GM21619 (cell line): ENCODE data around the gene KLHL18.
"Not testable (repeated sequence)": the region's sequence is repeated elsewhere in the genome, so short reads cannot be mapped to it uniquely, and the experiment has no call there.

ENCODE experiments used
- ATAC-seq: cut with Tn5 transposase; IDR thresholded peaks from one replicate; pipeline ENCODE4 v1.9.1; 2021; ENCODE audit not compliant: unreplicated experiment

KLHL18 gene

DNA sequence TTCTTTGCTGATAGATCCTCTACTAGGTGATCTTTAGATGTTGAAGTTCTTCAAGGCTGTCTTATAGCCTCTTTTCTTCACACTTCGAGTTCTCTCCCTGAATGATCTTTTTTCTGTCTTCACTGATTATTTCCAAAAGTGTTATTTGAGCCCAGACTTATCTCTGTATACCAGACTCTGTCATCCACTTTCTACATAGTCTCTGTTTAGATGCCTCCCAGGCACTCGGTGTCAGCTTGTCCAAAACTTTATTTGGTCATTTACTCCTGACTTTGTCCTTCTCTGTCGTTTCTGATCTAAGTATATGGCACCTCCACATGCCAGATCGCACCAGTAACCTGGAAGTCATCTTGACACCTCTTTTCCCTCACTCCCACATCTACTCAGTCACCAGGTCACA lies 27.6 kb downstream of the KLHL18 start:
- ATAC-seq = no peak

- no peak for ATAC-seq
Observed at GRCh38 chr3:47313341-47314055, 30.8 kb downstream of the KLHL18 start.

GRCh38 chr3:47314056-47314764 lies 31.5 kb downstream of the KLHL18 start:
- no peak for ATAC-seq

DNA sequence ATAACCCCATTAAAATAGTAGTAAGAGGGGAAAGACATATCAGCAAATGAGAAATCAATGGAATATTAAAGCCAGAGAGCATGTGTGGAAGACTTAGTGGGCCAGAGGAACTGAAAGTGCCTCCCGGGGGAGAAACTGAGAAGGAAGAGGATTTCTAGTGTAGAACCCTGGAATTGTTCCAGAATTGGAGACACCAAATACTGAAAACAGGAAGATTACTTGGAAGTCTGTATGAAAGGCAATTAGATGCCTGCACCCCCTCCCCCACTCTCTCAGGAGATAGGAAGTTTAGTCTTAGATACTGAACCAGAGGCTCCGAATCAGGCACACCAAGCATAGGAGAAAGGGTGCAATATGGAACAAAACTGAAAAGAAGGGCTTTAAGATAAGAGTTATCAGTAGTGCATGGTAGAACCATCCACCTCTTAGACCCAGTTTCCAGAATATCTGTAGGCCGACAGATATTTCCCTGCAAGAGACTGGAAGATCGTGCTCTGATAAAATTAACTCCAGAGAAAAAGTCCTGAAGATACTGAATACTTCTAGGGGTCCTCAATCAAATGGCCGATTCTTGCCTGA lies 32.4 kb downstream of the KLHL18 start:
- no peak for ATAC-seq

- ATAC-seq = not testable (repeated sequence)
Observed at GRCh38 chr3:47316151-47316550, 33.4 kb downstream of the KLHL18 start.

DNA sequence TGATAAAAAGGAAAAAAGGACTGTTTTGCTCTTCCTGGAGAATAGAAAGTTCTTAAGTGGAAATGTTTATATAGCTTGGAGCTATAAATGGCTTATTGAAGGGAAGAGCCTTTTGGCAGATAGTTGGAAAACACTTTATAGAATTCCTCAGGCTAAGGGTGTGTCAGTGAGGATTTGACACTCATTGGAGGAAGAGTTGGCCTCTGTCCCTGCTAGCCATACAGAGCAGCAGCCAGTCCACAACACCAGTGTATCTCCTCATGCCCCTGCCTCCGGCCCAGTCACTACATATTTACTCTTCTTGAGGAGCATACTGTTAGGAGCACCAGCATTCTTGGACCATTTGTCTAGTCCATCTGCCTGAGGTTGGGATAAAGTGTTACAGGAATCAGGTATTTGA lies 36.2 kb downstream of the KLHL18 start:
- ATAC-seq = no peak

GRCh38 chr3:47319956-47320355 lies 37.2 kb downstream of the KLHL18 start:
- ATAC-seq = no peak

DNA sequence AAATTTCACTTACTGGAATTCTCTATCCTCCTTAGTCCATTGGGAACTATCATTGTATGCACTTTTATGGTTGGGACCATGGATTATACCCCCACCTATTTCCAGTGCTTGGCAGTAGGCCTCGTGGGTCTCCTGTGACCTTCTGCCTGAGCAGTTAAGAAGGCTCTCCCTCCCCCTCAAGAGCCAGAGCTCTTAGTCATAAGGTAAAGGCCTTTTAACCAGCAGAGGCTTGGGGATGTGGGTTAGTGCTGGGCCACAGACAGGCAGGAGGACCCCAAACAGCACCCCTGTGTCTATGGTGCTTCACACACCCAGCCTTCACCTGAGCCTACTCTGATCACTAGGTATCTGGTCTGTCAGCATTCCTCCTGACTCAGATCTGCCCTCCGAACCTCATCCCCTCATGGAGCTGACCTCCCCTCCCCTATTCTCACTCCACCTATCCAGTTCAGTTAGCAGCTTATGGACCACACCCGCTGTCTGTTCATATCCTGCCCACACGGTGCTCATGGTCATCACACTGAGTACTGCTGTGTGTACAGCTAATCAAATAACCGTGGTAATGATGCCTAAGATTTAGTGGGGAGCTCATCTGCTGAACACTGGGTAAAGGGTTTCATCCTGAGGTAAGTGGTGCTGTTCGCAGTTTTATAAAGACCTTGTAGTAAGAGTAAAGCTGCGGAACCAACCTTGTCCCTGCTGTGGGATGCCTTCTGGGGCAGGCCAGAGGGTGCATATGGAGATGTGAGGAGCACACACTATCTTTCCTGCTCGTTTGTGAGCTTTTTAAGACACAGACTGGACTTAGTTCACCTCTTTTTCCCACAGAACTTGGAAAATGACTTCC lies 40.9 kb downstream of the KLHL18 start:
- ATAC-seq = no peak

DNA sequence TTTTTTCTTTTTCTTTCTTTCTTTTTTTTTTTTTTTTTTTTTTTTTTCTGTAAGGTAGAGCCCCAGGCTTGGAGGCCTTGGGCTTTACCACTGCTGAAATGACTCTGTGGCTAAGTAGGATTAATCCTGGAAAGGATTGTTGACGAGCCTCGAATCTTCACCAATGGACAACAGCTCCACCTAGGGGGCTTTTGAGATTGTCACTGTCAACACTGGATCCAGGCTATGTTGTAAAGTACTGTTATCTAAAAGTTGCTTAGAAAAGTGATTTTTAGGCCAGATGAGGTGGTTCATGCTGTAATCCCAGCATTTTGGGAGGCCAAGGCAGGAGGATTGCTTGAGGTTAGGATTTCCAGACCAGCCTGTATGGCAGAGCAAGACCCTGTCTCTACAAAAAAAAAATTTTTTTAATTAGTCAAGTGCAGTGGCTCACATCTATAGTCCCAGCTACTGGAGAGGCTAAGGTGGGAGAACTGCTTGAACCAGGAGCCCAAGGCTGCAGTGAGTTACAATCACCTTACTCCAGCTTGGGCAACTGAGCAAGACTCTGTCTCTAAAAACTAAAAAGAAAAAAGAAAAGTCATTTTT lies 41.6 kb downstream of the KLHL18 start:
- ATAC-seq = no peak

- no peak for ATAC-seq
Observed at GRCh38 chr3:47333907-47334306, 51.2 kb downstream of the KLHL18 start.

DNA sequence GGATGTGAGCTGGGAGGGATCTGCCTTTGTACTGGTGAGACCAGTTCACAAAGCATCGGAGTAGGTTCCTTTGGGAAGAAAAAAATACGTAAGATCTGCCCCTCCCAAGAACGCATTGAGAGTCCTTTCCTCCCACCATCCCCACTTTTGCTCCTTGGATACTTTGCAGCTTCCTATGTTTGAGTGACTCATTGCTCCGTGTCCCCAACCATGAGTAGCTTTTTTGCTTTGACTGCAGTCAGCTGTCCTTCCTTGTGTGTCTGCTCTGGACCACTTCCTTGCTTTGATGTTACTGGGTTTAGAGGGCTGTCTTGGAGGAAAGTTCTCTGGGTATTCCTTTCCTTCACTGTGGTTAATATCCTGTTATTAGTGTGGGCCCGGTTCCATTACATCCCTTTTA lies 54.9 kb downstream of the KLHL18 start:
- no peak for ATAC-seq

- ATAC-seq = no peak
Observed at GRCh38 chr3:47339951-47340350, 57.2 kb downstream of the KLHL18 start.

DNA sequence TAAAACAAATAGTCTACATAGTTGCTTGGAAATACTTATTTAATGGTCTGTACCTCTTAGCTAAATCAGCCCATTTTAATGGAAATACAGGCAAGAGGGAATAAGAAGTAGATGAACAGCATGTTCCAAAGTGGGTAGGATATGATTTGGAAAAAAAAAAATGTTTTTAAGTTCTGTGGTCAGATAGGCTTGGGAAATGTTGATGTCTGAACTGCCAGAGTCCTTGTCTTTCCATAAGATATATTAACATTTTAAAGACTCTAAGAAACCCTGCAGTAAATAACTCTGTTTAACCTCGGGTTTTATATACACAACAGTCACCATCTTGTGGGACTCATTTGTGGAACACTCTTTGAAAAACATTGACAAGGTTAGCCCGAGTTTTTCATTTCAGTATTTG lies 58.1 kb downstream of the KLHL18 start:
- ATAC-seq = no peak

- ATAC-seq = no peak
Observed at GRCh38 chr3:47342151-47342550, 59.4 kb downstream of the KLHL18 start.

GRCh38 chr3:47342812-47343211 lies 60.1 kb downstream of the KLHL18 start:
- no peak for ATAC-seq

DNA sequence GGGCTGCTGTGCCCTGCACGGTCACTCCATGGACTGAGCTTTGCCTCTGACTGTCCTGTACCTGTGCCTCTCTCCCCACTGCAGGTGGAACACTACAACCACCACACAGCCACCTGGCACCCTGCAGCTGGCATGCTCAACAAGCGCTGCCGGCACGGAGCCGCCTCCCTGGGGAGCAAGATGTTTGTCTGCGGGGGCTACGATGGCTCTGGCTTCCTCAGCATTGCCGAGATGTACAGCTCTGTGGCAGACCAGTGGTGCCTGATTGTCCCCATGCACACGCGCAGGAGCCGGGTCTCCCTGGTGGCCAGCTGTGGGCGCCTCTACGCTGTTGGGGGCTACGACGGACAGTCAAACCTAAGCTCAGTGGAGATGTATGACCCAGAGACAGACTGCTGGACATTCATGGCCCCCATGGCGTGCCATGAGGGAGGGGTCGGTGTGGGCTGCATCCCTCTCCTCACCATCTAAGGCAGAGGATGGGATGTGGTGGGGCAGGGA lies 60.8 kb downstream of the KLHL18 start:
- ATAC-seq = no peak

- no peak for ATAC-seq
Observed at GRCh38 chr3:47344971-47345370, 62.2 kb downstream of the KLHL18 start.

DNA sequence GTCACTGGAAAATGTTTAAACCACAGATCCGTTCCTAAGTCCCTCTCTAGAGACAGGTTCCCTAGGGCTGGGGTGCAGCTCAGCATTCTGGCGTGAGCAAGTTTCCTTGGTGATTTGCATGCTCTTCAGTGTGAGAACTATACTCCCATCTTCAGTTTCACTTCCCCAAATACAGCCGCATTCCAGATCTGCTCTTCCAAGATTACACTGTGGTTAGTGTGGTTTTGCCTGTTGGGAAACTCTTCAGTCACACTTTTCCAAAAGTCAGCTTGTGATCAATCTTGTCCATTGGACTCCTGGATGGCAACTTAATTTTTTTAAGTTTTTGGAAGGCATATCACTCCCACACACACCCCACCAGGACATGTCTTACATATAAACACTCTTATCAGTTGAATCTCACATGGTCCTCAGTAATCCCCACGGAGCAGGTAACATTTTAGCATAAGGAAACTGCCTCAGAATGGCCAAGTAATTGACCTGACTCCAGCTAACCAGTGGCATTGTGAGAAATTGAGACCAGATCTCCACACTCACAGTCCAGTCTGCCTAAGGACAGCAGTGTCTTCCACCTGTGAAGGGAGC lies 64.6 kb downstream of the KLHL18 start:
- ATAC-seq = peak; percentile 81

- ATAC-seq = no peak
Observed at GRCh38 chr3:47348411-47349154, 65.8 kb downstream of the KLHL18 start.

DNA sequence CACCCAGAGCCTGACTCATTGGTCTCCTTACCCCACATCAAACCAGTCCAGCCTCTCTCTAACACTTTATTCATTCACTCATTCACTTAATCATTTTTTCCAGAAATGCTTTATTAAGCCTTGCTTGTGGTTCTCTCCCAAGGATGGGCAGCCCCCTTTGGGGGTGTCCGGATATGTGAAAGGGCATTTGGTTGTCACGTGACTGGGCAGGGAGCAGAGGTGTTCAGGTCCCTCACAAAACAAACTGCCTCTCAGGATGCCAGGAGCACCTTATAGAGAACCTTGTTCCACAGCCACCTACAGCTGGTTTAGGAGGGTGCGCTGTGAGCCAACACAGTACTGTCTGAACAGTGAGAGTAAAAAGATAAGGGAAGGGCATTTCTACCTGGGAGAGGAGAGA lies 72.3 kb downstream of the KLHL18 start:
- ATAC-seq = no peak
